Fibroblast of lung (primary cell): Measurements from ENCODE around the gene POLD3. TPM values are rescaled to one million over a fixed set of nuclear protein-coding genes. Genes with fewer than 3 reads are reported as not detected.

Source experiments
- DNase-seq, 2 donors: peaks; one replicate each; pipeline versions ENCODE4 v3.0.0 to v3.0.0-alpha.2; 2010; ENCODE audit warnings: low read depth in 2 of 2
- H2AFZ ChIP-seq: 2 replicates; pipeline ENCODE4 v1.5.1; 2012; ENCODE audit warnings: low read length, control low read depth, inconsistent platforms
- H3K27ac ChIP-seq: 2 replicates; pipeline ENCODE4 v1.5.1; 2011; ENCODE audit warnings: low read length, control low read depth; ENCODE audit not compliant: insufficient read depth
- H3K27me3 ChIP-seq: 2 replicates; pipeline ENCODE4 v1.5.1; 2011; ENCODE audit warnings: mild to moderate bottlenecking, low read length; ENCODE audit not compliant: control insufficient read depth, insufficient read depth
- H3K36me3 ChIP-seq: 2 replicates; pipeline ENCODE4 v1.5.1; 2011; ENCODE audit warnings: low read length; ENCODE audit not compliant: control insufficient read depth, insufficient read depth
- H3K4me1 ChIP-seq: 2 replicates; pipeline ENCODE4 v1.5.1; 2011; ENCODE audit warnings: low read length; ENCODE audit not compliant: control insufficient read depth, insufficient read depth; ENCODE audit errors: extremely low read depth
- H3K4me2 ChIP-seq: 2 replicates; pipeline ENCODE4 v1.5.1; 2011; ENCODE audit warnings: low read length, control low read depth; ENCODE audit not compliant: insufficient read depth; ENCODE audit errors: extremely low read depth
- H3K4me3 ChIP-seq, 4 experiments: fragments of 200-600 bp in 1 of 4; sonication (generic) in 1 of 4; replicated peaks in 1 of 4; 2 replicates each; pipeline ENCODE4 v1.5.1; 2011 to 2016; ENCODE audit warnings: low read length in 4 of 4, low read depth in 3 of 4, mild to moderate bottlenecking in 3 of 4, control low read depth in 2 of 4, inconsistent platforms in 1 of 4, mixed read lengths in 1 of 4; ENCODE audit not compliant: insufficient read depth in 1 of 4; ENCODE audit errors: control extremely low read depth in 1 of 4
- H3K79me2 ChIP-seq: 2 replicates; pipeline ENCODE4 v1.5.1; 2012; ENCODE audit warnings: mild to moderate bottlenecking, low read length, inconsistent platforms; ENCODE audit not compliant: control insufficient read depth, insufficient read depth
- H3K9ac ChIP-seq: 2 replicates; pipeline ENCODE4 v1.5.1; 2011; ENCODE audit warnings: mild to moderate bottlenecking, low read length, control low read depth; ENCODE audit not compliant: insufficient read depth
- H3K9me3 ChIP-seq: 2 replicates; pipeline ENCODE4 v1.5.1; 2012; ENCODE audit warnings: low read depth, low read length; ENCODE audit not compliant: control insufficient read depth, insufficient read depth
- H4K20me1 ChIP-seq: 2 replicates; pipeline ENCODE4 v1.5.1; 2011; ENCODE audit warnings: low read length; ENCODE audit not compliant: control insufficient read depth, insufficient read depth; ENCODE audit errors: extremely low read depth
- CTCF ChIP-seq, 2 donors: IDR thresholded peaks in 1 of 2; conservative IDR thresholded peaks in 1 of 2; 1 replicate in 1 of 2; 2 replicates in 1 of 2; pipeline ENCODE4 v1.5.1; 2011 to 2012; ENCODE audit warnings: low read length in 2 of 2, control low read depth in 1 of 2, inconsistent platforms in 1 of 2, low read depth in 1 of 2, mild to moderate bottlenecking in 1 of 2
- EZH2 ChIP-seq: IDR thresholded peaks from 2 replicates; pipeline ENCODE4 v1.5.1; 2012; ENCODE audit warnings: low read length, control low read depth, mild to moderate bottlenecking; ENCODE audit errors: missing control alignments
- polyA plus RNA-seq, 2 donors: library from polyadenylated mRNA; depleted of rRNA in 1 of 2; stranded (reverse) in 1 of 2; unstranded in 1 of 2; fragments of >200 nt; gene quantifications; 2 replicates each; pipeline ENCODE4 v1.2.1, GENCODE V29; 2011 to 2012; ENCODE audit warnings: missing spikeins in 1 of 2
- total RNA-seq: library from RNA; depleted of rRNA; stranded (reverse); fragments of >200 nt; gene quantifications from 2 replicates; pipeline ENCODE4 v1.2.1, GENCODE V29; 2014

POLD3 gene
- total and polyA plus RNA-seq, 2 donors (not counting 1 experiment from before 2014, with no cell fraction given): 9.1 to 13.7 TPM

DNA sequence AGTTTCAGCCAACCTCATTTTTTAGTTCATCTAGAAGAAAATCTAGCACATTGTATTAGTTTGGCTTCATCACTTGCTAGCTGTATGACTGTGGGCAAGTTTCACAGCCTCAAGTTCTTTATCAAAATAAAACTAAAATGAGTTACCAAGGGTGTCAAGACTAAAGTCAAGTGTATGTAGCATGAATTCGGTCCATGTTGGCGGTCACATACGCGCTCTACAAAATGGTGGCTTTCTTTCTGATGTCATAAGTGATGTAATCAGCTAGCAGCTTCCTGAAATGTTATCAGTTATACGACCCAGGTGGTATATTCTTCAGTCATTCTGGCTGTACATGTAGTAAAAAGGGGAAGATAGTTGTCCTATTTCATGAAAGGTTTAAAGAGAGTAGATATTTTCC lies 50.5 kb downstream of the POLD3 start:
- Histone ChIP-seq H3K9me3 (no peaks in the 10 kb centered on the region), H3K79me2 (no peaks in the 10 kb centered on the region), H3K27ac (no peak overlapping the region), H3K36me3 (no peaks in the 10 kb centered on the region), H3K9ac (no peak overlapping the region), H3K4me1 (no peaks in the 10 kb centered on the region), H2AFZ (no peak overlapping the region), H3K4me2 (no peak overlapping the region), H4K20me1 (no peaks in the 10 kb centered on the region), H3K4me3 (no peak overlapping the region), H3K27me3 (no peaks in the 10 kb centered on the region)
- DNase-seq: no peak
- no peak for TF ChIP-seq CTCF (conservative IDR thresholded peaks at IDR 0.05 in 1 of 2, IDR thresholded peaks at IDR 0.05 in 1 of 2; ENCODE audit: low read depth in 1 of 2, low read length in 2 of 2)
- TF ChIP-seq EZH2: no peak

DNA sequence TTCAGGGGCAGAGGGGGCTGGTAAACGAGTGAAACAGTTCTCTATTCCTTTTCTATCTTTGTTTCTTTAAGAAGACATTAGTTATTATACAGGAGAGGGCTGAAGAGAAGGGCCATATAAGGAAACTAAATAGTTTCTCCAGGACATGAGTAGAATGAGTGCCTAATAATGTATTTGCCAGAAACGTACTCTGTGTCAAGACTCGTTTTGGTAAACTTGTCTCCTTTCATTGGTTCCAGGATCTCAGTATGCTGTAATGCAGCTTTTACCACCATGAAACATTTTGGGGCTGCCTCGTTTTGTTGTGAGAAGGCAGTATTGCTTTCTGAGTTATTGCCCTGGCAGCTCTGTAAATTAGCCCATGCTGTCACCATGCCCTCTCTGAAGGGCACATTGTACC lies 51.7 kb downstream of the POLD3 start:
- no peaks in the 10 kb centered on the region for H3K9me3 ChIP-seq
- no peak overlapping the region for H3K27ac ChIP-seq
- TF ChIP-seq EZH2: no peak
- no peak for TF ChIP-seq CTCF (conservative IDR thresholded peaks at IDR 0.05 in 1 of 2, IDR thresholded peaks at IDR 0.05 in 1 of 2; ENCODE audit: low read depth in 1 of 2, low read length in 2 of 2)
- H3K79me2 ChIP-seq: no peaks in the 10 kb centered on the region
- no peaks in the 10 kb centered on the region for H3K36me3 ChIP-seq
- no peak overlapping the region for H2AFZ ChIP-seq
- no peaks in the 10 kb centered on the region for H3K27me3 ChIP-seq
- no peak overlapping the region for H3K4me3 ChIP-seq
- H4K20me1 ChIP-seq: no peaks in the 10 kb centered on the region
- H3K4me1 ChIP-seq: peaks cover 2% of the 10 kb centered on the region
- no peak for DNase-seq
- H3K4me2 ChIP-seq: no peak overlapping the region
- no peak overlapping the region for H3K9ac ChIP-seq

DNA sequence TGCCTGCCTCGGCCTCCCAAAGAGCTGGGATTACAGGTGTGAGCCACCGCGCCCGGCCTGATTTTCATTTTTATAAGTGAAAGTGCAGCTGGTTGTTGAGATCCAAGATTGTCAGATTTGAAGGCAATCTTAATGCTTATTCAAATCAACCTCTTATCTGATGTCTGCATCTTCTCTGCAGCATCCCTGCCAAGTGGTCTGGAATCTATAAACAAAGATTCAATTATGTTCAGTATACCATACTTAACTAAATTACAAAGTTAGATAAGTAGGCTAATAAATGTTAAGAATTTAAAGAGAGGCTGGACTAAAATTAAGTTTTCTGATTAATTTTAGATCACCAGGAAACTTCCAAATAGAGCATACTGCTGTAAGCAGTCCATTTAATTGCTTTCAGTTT lies 53.8 kb downstream of the POLD3 start:
- no peaks in the 10 kb centered on the region for H4K20me1 ChIP-seq
- H3K9ac ChIP-seq: no peak overlapping the region
- H3K4me2 ChIP-seq: no peak overlapping the region
- peaks cover 9% of the 10 kb centered on the region for H3K4me1 ChIP-seq
- no peaks in the 10 kb centered on the region for H3K27me3 ChIP-seq
- no peak overlapping the region for H3K27ac ChIP-seq
- no peak overlapping the region for H2AFZ ChIP-seq
- TF ChIP-seq EZH2: no peak
- TF ChIP-seq CTCF (conservative IDR thresholded peaks at IDR 0.05 in 1 of 2, IDR thresholded peaks at IDR 0.05 in 1 of 2; ENCODE audit: low read depth in 1 of 2, low read length in 2 of 2): no peak
- H3K36me3 ChIP-seq: no peaks in the 10 kb centered on the region
- DNase-seq: no peak
- H3K9me3 ChIP-seq: no peaks in the 10 kb centered on the region
- H3K79me2 ChIP-seq: no peaks in the 10 kb centered on the region
- no peak overlapping the region for H3K4me3 ChIP-seq
